Measurements from ENCODE around the gene AFF1.
"Not testable (repeated sequence)": the region's sequence is repeated elsewhere in the genome, so short reads cannot be mapped to it uniquely, and the experiment has no call there.

The AFF1 gene

GRCh38 chr4:87017580-87018342, 83.0 kb downstream of the AFF1 start:
- DNase-seq = no peak

GRCh38 chr4:87018753-87019152, 83.9 kb downstream of the AFF1 start:
- DNase-seq = no peak

GRCh38 chr4:87019246-87019791, 84.5 kb downstream of the AFF1 start:
- no peak for DNase-seq

- no peak for DNase-seq
Observed at GRCh38 chr4:87019898-87020297, 85.1 kb downstream of the AFF1 start.

- DNase-seq = no peak
Observed at GRCh38 chr4:87024201-87024600, 89.4 kb downstream of the AFF1 start.

GRCh38 chr4:87025023-87025613, 90.3 kb downstream of the AFF1 start:
- no peak for DNase-seq

- no peak for DNase-seq
Observed at GRCh38 chr4:87025614-87026041, 90.8 kb downstream of the AFF1 start.

- no peak for DNase-seq
Observed at GRCh38 chr4:87026800-87027495, 92.1 kb downstream of the AFF1 start.

GRCh38 chr4:87029356-87029755, 94.5 kb downstream of the AFF1 start:
- no peak for DNase-seq

- DNase-seq = no peak
Observed at GRCh38 chr4:87030124-87030523, 95.3 kb downstream of the AFF1 start.

- DNase-seq = no peak
Observed at GRCh38 chr4:87030755-87031441, 96.1 kb downstream of the AFF1 start.

- no peak for DNase-seq
Observed at GRCh38 chr4:87031920-87032319, 97.1 kb downstream of the AFF1 start.

GRCh38 chr4:87032884-87033533, 98.2 kb downstream of the AFF1 start:
- DNase-seq = no peak

- DNase-seq = no peak
Observed at GRCh38 chr4:87033902-87034301, 99.1 kb downstream of the AFF1 start.

- DNase-seq = no peak
Observed at GRCh38 chr4:87034527-87034926, 99.7 kb downstream of the AFF1 start.

- no peak for DNase-seq
Observed at GRCh38 chr4:87035881-87036509, 101.2 kb downstream of the AFF1 start.

GRCh38 chr4:87036713-87037112, 101.9 kb downstream of the AFF1 start:
- DNase-seq = no peak

- not testable (repeated sequence) for DNase-seq
Observed at GRCh38 chr4:87037171-87037570, 102.4 kb downstream of the AFF1 start.

- DNase-seq = no peak
Observed at GRCh38 chr4:87037671-87038334, 103.0 kb downstream of the AFF1 start.

GRCh38 chr4:87038837-87039615, 104.2 kb downstream of the AFF1 start:
- DNase-seq = peak; percentile 23

- no peak for DNase-seq
Observed at GRCh38 chr4:87041141-87041540, 106.3 kb downstream of the AFF1 start.
